ENCODE measurements around the gene ZNF565.

ZNF565 gene

DNA sequence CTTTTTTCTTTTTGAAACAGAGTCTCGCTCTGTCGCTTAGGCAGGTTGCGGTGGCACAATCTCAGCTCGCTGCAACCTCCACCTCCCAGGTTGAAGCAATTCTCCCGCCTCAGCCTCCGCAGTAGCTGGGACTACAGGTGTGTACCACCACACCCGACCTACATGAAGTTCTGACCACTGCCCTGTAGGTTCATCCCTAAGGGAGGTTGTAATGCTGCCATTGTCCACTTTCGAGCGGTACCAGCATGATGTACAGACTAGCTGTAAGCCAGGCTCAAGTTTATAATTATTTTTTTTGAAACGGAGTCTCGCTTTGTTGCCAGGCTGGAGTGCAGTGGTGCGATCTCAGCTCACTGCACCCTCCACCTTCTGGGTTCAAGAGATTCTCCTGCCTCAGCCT, 50.7 kb downstream of the ZNF565 start:
- no peak overlapping the region for H3K4me3 ChIP-seq (replicated peaks; ENCODE audit: low read depth, low read length)
- TF ChIP-seq, protein P1, sequence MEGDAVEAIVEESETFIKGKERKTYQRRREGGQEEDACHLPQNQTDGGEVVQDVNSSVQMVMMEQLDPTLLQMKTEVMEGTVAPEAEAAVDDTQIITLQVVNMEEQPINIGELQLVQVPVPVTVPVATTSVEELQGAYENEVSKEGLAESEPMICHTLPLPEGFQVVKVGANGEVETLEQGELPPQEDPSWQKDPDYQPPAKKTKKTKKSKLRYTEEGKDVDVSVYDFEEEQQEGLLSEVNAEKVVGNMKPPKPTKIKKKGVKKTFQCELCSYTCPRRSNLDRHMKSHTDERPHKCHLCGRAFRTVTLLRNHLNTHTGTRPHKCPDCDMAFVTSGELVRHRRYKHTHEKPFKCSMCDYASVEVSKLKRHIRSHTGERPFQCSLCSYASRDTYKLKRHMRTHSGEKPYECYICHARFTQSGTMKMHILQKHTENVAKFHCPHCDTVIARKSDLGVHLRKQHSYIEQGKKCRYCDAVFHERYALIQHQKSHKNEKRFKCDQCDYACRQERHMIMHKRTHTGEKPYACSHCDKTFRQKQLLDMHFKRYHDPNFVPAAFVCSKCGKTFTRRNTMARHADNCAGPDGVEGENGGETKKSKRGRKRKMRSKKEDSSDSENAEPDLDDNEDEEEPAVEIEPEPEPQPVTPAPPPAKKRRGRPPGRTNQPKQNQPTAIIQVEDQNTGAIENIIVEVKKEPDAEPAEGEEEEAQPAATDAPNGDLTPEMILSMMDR (IDR thresholded peaks at IDR 0.05; ENCODE audit: low read depth, low read length, missing control alignments), result no peak
- DNase-seq (ENCODE audit: extremely low read depth, low read depth), result no peak

DNA sequence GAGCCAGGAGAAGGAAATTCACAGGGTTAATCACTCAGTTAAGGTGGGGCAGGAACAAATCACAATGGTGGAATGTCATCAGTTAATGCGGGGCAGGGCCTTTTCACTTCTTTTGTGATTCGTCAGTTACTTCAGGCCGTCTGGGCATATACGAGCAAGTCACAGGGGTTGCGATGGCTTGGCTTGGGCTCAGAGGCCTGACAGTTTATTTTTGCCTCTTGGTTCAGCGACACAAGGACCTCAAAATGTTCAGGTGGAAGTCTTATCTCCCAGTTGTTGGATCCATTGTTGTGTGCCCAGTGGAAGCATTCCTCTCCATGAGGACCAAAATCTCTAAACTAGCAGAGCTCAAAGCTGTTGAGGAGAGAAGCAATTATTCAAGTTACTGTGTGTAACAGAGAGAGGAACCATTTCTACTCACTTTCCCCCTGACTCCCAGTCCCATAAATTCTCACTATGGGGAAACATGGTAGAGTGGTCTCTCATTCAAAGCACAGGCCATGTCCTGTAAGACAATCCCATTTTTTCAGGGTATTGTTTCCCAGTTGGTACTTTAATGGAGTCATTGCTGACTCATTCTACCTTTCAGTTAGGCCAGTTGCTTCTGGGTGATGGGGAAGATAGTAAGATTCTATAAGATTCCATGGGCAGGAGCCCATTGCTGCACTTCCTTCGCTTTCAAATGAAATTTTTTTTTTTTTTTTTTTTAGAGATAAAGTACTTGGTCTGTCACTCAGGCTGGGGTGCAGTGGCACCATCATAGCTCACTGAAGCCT, 53.5 kb downstream of the ZNF565 start:
- DNase-seq (ENCODE audit: extremely low read depth, low read depth), result no peak
- no peak overlapping the region for H3K4me3 ChIP-seq (replicated peaks; ENCODE audit: low read depth, low read length)
- TF ChIP-seq, protein P1 (IDR thresholded peaks at IDR 0.05; ENCODE audit: low read depth, low read length, missing control alignments), result no peak

DNA sequence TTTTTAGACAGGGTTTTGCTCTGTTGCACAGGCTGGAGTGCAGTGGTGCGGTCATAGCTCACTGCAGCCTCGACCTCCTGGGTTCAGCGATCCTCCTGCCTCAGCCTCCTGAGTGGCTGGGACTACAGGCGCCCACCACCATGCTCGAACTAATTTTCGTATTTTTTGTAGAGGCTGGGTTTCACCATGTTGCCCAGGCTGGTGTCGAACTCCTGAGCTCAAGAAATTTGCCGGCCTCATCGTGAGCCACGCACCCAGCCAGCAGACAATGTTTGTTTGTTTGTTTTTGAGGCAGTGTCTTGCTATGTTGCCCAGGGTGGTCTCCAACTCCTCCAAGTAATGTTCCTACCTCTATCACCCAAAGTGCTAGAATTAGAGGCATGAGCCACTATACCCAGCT, 61.3 kb downstream of the ZNF565 start:
- TF ChIP-seq, protein P1 (IDR thresholded peaks at IDR 0.05; ENCODE audit: low read depth, low read length, missing control alignments), result no peak
- H3K4me3 ChIP-seq (replicated peaks; ENCODE audit: low read depth, low read length), result no peak overlapping the region
- no peak for DNase-seq (ENCODE audit: extremely low read depth, low read depth)

DNA sequence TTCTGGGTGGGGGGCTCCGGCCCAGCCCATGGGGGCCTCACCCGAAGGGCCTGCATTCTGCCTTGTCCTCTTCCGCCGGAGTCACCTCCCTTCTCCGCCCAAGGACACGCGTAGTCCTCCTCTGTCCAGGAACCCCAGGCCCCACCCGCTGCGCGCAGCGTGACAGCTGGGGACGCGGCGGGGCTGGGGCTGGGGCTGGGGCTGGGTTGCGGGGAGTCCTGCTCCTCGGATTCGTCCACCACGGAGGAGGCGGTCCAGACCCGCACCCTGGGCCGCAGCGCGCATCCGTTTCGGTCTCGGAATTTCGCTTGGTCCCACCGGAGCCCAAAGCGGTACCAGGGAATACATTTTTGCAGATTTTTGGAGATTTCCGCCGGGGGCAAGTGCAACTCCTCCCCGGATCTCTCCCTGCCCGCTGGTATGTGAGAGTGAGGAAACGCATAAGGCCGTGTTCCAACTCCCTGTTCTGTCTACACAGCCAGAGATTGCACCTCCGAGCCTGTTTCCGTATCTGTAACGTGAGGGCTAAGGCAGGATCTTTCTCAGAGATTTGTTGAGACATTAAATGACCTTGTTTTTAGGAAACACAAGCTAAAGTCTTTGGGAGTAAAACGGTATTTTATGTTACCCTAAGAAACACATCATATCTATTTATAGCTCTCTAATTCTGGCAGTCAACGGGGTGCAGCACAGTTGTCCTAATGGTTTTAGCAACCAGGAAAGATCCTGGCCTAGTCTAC, 61.9 kb downstream of the ZNF565 start, which contains the start of gene COX7A1:
Gene COX7A1, minus strand, starts transcription at position 96 of the 740 bp plus-strand sequence. Its CDS starts 40 bp downstream, at position 56.
- no peak for DNase-seq (ENCODE audit: extremely low read depth, low read depth)
- peak within 1 kb of the TSS; percentile 23 for H3K4me3 ChIP-seq (replicated peaks; ENCODE audit: low read depth, low read length)
- TF ChIP-seq, protein P1 (IDR thresholded peaks at IDR 0.05; ENCODE audit: low read depth, low read length, missing control alignments), result no peak

DNA sequence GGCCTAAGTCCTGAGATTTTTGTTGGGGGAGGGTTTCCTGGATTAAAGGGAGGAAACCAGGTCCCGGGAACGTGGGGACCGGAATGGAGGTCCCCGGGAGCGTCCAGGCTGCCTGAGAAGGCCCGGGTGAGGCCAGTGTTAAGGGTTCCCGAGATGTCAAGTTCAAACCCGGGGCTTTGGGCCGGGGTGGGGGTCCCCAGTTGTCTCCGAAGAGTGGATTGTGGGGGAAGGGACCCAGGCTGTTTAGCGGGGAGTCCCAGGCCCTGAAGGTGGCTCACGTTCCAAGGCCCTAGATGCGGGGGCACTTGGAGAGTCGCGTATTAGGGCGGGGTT, 62.5 kb downstream of the ZNF565 start:
- peak overlapping the region; percentile 23 for H3K4me3 ChIP-seq (replicated peaks; ENCODE audit: low read depth, low read length)
- DNase-seq (ENCODE audit: extremely low read depth, low read depth), result no peak
- TF ChIP-seq, protein P1 (IDR thresholded peaks at IDR 0.05; ENCODE audit: low read depth, low read length, missing control alignments), result no peak

DNA sequence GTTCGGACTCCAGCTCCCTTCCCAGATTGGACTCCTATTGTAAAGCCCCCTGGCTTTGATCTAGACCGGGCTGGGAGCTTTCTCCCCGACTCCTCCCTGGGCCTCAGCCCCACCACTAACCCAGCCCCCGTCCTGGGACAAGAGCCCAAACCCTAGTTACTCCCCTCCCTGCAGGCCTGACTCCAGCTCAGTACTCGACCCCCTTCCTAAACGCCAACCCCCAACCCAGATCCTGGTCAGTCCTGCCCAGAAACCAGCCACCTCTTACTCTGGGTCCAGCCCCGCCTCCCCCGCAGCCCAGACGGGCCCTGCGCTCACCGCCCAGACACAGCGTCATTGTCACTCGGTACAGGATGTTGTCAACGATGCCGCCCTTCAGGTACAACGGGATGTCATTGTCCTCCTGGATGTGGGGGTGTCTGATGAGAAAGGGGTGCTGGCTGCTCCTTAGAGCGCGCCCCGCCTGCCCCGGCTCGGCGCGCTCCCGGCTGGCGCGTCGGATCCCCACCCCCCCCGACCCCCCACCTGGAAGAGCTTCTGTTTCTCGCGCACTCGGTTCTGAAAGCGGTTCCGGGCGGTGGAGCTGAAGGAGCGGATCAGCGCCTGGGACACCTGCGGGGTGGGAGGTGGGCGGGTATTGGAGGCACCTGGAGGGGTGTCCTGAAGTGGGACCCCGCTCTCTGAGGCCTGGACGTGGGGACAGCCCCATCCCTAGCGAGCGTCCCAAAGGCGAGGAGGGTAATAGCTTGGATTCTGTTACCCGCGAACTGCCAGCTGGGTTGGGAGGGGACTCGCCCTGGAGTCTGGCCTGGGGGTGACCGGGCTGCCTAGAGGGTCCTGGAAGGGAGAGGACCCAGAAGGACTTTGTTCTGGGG, 63.1 kb downstream of the ZNF565 start:
- TF ChIP-seq, protein P1 (IDR thresholded peaks at IDR 0.05; ENCODE audit: low read depth, low read length, missing control alignments), result no peak
- peak overlapping the region; percentile 23 for H3K4me3 ChIP-seq (replicated peaks; ENCODE audit: low read depth, low read length)
- no peak for DNase-seq (ENCODE audit: extremely low read depth, low read depth)
